GM12864 (cell line): ENCODE measurements around the gene NPFF.

Experiments used
- DNase-seq: peaks from one replicate; pipeline ENCODE4 v3.0.0-alpha.2; 2011; ENCODE audit warnings: low read depth
- H3K4me3 ChIP-seq: 2 replicates; pipeline ENCODE4 v1.5.1; 2011; ENCODE audit warnings: mild to moderate bottlenecking, low read depth, low read length, control low read depth
- TF ChIP-seq, protein P1 (sequence below): IDR thresholded peaks from 2 replicates; pipeline ENCODE4 v1.5.1; 2011; ENCODE audit warnings: low read depth, mild to moderate bottlenecking, moderate library complexity, low read length, control low read depth, inconsistent platforms; ENCODE audit errors: missing control alignments

Gene NPFF

DNA sequence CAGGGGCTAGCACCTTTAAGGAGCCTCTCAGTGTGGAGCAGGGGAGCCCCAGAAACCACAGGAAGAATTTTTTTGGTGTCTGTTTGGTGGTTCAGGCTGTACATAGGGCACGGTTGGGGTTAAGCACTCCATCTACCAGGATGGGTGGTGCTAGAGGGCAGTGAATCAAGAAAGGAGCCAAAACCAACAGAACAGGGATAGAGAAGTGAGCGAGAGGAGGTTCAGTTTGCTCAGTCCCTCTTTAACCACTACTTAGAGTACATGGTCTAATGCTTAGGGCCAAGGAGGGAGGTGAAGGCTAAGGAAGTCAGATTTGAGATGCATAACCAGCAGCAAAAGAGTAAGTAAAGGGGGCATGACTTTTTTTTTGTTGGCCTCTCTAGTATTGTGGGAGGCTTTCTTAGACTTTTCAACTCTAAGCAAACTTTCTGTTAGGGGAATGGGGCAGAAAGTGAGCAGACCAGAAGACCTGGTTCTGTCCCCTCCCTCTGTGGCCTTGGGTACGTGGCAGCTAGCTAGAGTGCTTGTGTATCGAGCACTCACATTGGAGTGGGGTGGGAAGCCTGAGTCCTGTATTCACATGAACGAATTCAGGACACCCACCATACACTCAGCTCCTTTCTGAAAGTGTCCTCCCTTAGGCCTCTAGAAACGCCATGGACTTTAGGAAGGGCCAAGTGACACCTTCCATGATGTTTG lies 6.6 kb upstream of the NPFF start:
- DNase-seq = no peak
- no peak overlapping the region for H3K4me3 ChIP-seq
- TF ChIP-seq, protein P1, sequence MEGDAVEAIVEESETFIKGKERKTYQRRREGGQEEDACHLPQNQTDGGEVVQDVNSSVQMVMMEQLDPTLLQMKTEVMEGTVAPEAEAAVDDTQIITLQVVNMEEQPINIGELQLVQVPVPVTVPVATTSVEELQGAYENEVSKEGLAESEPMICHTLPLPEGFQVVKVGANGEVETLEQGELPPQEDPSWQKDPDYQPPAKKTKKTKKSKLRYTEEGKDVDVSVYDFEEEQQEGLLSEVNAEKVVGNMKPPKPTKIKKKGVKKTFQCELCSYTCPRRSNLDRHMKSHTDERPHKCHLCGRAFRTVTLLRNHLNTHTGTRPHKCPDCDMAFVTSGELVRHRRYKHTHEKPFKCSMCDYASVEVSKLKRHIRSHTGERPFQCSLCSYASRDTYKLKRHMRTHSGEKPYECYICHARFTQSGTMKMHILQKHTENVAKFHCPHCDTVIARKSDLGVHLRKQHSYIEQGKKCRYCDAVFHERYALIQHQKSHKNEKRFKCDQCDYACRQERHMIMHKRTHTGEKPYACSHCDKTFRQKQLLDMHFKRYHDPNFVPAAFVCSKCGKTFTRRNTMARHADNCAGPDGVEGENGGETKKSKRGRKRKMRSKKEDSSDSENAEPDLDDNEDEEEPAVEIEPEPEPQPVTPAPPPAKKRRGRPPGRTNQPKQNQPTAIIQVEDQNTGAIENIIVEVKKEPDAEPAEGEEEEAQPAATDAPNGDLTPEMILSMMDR = no peak

DNA sequence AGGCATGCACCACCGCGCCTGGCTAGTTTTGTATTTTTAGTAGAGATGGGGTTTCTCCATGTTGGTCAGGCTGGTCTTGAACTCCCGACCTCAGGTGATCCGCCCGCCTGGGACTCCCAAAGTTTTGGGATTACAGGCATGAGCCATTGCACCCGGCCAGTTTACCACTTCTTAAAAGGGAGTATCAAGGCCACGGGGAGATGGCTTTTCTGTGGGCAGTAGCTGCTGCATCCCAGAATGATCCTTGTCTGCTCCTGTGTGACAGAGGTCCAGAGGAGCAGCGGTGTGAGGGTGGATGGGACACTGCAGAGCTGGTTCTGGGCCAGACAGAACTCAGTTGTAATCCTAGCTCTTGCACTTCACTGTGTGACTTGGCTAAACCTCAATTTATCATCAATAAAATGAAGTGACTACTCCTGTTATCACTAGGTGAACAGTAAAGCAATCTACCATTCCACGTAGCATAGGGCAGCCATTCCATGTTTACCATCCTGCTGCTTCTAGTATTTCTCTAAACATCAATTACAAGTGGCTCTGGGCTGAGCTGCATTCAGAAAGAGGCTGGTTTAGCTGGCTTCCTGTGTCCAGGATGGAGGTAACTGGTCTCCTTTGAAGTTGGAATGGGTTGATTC lies 3.0 kb upstream of the NPFF start:
- no peak for DNase-seq
- no peak overlapping the region for H3K4me3 ChIP-seq
- TF ChIP-seq, protein P1 = no peak

DNA sequence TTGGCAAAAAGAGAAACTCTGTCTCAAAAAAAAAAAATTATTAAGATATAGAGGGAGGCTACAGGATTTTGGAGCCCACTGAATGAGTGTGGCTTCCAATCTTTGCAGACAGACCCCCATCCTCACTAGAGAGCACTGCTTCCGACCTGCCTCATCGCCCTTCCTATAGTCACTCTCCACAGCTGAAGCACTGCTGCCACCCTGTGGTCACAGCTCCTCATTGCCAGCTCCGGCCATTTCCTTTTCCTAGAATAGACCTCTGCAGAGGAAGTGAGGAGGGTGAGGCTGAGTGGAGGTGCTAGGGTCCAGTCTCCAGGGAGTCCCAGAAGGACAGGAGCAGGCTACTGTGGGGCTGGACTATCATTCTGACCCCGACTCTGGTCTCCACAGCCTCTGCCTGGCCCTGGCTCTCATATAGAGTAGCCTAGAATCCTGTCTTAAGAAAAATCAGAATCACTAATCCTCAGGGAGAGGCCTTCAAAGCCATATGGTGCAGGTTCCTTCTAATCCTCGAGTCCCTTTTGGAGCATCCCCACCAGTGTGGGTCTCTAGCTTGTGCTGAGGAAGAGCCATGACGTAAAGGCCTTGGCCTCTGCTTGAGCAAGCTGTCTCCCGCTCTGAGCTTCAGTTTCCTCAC lies 1.4 kb upstream of the NPFF start:
- DNase-seq = peak; percentile 42
- no peak overlapping the region for H3K4me3 ChIP-seq
- TF ChIP-seq, protein P1 = peak; percentile 95

DNA sequence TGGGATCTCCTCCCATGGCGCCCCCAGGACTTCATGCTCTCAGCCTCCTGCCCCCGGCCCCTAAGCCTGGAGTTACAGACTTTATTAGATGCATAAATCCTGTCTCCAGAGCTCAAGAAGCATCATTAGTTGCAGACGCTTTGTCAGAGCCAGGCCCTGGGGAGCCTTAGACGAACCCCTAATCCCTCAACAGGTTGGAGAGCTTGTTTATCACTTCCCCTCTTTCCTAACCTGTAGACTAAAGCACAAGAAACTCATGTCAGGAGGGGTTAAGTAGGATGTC lies 260 bp upstream of the NPFF start:
- no peak overlapping the region for H3K4me3 ChIP-seq
- no peak for DNase-seq
- TF ChIP-seq, protein P1 = no peak

DNA sequence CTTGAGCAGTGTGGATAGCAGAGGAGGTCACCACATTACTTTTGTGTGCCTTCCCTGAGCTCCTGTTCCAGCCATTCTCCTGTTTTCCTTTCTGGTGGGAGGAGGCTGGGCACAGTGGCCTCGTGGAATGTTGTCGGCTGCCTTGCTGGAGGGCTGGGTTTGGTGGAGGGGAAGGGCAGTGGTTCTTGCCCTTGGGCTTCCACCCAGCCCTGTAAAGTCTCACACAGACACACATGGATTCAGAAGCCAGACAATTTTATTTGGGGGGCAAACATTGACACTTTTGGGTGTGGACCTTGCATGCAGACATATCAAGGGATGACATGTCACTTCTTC lies 866 bp downstream of the NPFF start:
- TF ChIP-seq, protein P1 = no peak
- no peak for DNase-seq
- H3K4me3 ChIP-seq = no peak overlapping the region

DNA sequence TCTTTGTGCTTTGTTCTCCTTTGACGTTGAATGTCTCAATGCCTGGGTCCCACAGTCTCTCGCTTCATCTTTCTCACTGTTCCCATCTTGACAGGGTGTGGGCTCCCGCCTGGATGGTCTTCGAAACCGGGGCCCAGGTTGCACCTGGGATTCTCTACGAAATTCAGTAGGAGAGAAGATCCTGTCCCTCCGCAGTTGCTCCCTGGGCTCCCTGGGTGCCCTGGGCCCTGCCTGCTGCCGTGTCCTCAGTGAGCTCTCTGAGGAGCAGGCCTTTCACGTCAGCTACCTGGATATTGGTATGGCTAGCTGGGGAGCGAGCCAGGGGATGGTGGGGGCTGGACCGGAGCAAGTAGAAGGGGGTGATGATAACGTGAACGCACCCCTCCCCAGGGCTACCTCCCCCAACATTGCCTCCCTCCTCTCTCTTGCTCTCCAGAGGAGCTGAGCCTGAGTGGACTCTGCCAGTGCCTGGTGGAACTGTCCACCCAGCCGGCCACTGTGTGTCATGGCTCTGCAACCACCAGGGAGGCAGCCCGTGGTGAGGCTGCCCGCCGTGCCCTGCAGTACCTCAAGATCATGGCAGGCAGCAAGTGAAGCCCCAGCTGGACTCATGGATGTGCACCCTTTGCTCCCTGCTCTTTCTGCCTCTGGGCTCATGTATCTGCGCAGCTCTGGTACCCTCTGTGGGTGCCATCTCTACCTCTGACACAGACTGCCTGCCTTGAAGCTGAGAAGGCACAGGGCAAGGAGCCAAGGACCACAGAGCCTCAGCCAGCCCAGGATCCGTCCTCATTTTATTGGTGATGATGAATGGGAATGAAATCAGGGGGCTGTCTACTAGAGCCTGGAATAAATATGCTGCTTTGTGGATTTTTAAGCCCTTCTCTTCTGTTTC lies 1.5 kb downstream of the NPFF start:
- no peak for DNase-seq
- no peak overlapping the region for H3K4me3 ChIP-seq
- TF ChIP-seq, protein P1 = no peak
